HepG2 (cell line): Measurements from ENCODE around the gene DOCK2. TPM values are rescaled to one million over a fixed set of nuclear protein-coding genes. Genes with fewer than 3 reads are reported as not detected.

Experiments used
- ATAC-seq: fragments of 200-7000 bp; cut with Tn5 transposase; 3 replicates; pipeline ENCODE4 v1.9.1; 2020; ENCODE audit warnings: mild to moderate bottlenecking, moderate library complexity
- BruUV-seq: library from RNA; stranded (reverse); fragments of 400-500 nt; replicated peaks from 2 replicates; lab custom pipeline; 2021; lab: Mats Ljungman, UMichigan
- CTCF ChIA-PET: fragments of 300-600 bp; formaldehyde crosslinking; extraction: SDS; loops from one replicate; lab custom pipeline; 2021; ENCODE audit warnings: low total read pairs, inconsistent platforms, low intra/inter-chr PET ratio; lab: Yijun Ruan, JAX
- POLR2A ChIA-PET: fragments of 350-600 bp; sonication (Branson Sonifier 250); formaldehyde crosslinking; loops from one replicate; lab custom pipeline; 2020; ENCODE audit warnings: antibody characterized with exemption, inconsistent platforms; lab: Yijun Ruan, JAX
- DNase-seq: peaks from one replicate; pipeline ENCODE4 v3.0.0-alpha.2; 2015; ENCODE audit warnings: low spot score
- FAIRE-seq: peaks from 3 replicates; lab custom pipeline; 2011; peaks lifted over from hg19 to GRCh38; lab: Jason Lieb, UNC
- H2AFZ ChIP-seq: one replicate; pipeline ENCODE4 v1.6.1; 2011; ENCODE audit warnings: low read length, inconsistent platforms
- H3K27ac ChIP-seq: fragments of 300-600 bp; 3 replicates; pipeline ENCODE4 v1.8.0; 2011; ENCODE audit warnings: mixed run types, mild to moderate bottlenecking, mixed read lengths, low read length, inconsistent platforms; ENCODE audit not compliant: insufficient read depth; ENCODE audit errors: extremely low read length
- H3K27me3 ChIP-seq, 2 experiments: fragments of 200-600 bp in 1 of 2; 2 replicates in 1 of 2; 3 replicates in 1 of 2; pipeline versions ENCODE4 v1.6.0 to v1.8.0; 2011; ENCODE audit warnings: low read length in 2 of 2, mild to moderate bottlenecking in 2 of 2, moderate library complexity in 2 of 2, inconsistent platforms in 1 of 2; ENCODE audit not compliant: insufficient read depth in 2 of 2, control insufficient read depth in 1 of 2
- H3K36me3 ChIP-seq, 2 experiments: fragments of 200-600 bp in 1 of 2; replicated peaks in 1 of 2; 2 replicates in 1 of 2; 3 replicates in 1 of 2; pipeline versions ENCODE4 v1.5.1 to v1.8.0; 2011; ENCODE audit warnings: low read length in 2 of 2, inconsistent platforms in 1 of 2; ENCODE audit not compliant: insufficient read depth in 2 of 2, control insufficient read depth in 1 of 2
- H3K4me1 ChIP-seq: 2 replicates; pipeline ENCODE4 v1.5.1; 2012; ENCODE audit warnings: low read length, inconsistent platforms; ENCODE audit not compliant: insufficient read depth
- H3K4me2 ChIP-seq: 2 replicates; pipeline ENCODE4 v1.6.0; 2011; ENCODE audit warnings: low read depth, low read length, inconsistent platforms
- H3K4me3 ChIP-seq, 3 experiments: fragments of 200-600 bp in 1 of 3; sonication (generic), shearing (Covaris generic) in 1 of 3; replicated peaks in 1 of 3; 2 replicates each; pipeline ENCODE4 v1.5.1; 2011 to 2016; ENCODE audit warnings: low read length in 3 of 3, inconsistent platforms in 2 of 3, low read depth in 2 of 3, mild to moderate bottlenecking in 2 of 3, control low read depth in 1 of 3, mixed read lengths in 1 of 3; ENCODE audit not compliant: insufficient read depth in 1 of 3
- H3K79me2 ChIP-seq: one replicate; pipeline ENCODE4 v1.6.1; 2011; ENCODE audit warnings: low read length, inconsistent platforms; ENCODE audit not compliant: insufficient read depth
- H3K9ac ChIP-seq: 2 replicates; pipeline ENCODE4 v1.6.0; 2011; ENCODE audit warnings: mild to moderate bottlenecking, low read depth, low read length, inconsistent platforms; ENCODE audit not compliant: insufficient read depth
- H3K9me3 ChIP-seq: 2 replicates; pipeline ENCODE4 v1.5.1; 2012; ENCODE audit warnings: mild to moderate bottlenecking, low read length
- H4K20me1 ChIP-seq: 2 replicates; pipeline ENCODE4 v1.6.0; 2011; ENCODE audit warnings: inconsistent platforms, mild to moderate bottlenecking, low read length, moderate library complexity; ENCODE audit not compliant: insufficient read depth
- CHD2 ChIP-seq: IDR thresholded peaks from 2 replicates; pipeline ENCODE4 v1.6.1; 2011; ENCODE audit warnings: low read depth, low read length, improper control_type of control experiment
- SMARCE1 ChIP-seq: fragments of 450-650 bp; IDR thresholded peaks from 2 replicates; pipeline ENCODE4 v1.6.1; 2017; ENCODE audit warnings: borderline replicate concordance
- TCF7L2 ChIP-seq: IDR thresholded peaks from 2 replicates; pipeline ENCODE4 v1.6.1; 2011; ENCODE audit warnings: mild to moderate bottlenecking, low read depth, low read length, moderate library complexity
- ZNF383 ChIP-seq: sonication (generic); formaldehyde crosslinking; IDR thresholded peaks from 2 replicates; pipeline ENCODE4 v1.4.0; 2020; ENCODE audit warnings: missing genetic modification reagents, mild to moderate bottlenecking, borderline replicate concordance
- ZNF558 ChIP-seq: sonication (generic); formaldehyde crosslinking; IDR thresholded peaks from 2 replicates; pipeline ENCODE4 v1.9.0; 2022; ENCODE audit warnings: mild to moderate bottlenecking, missing genetic modification reagents, borderline replicate concordance
- WGBS: methylation state at CpG from one replicate; pipeline ENCODE4 v1.1.6; 2017; ENCODE audit warnings: low lambda C conversion rate; 5-methylcytosine and 5-hydroxymethylcytosine counted together
- in situ Hi-C: cut with HindIII; loops from 2 replicates; pipeline ENCODE4 v1.10.0; 2017; ENCODE audit warnings: low pct_unique_long_range_greater_than_20kb; ENCODE audit not compliant: extremely low pct_ligation_motif_present
- intact Hi-C: fragments of 100-400 bp; cut with micrococcal nuclease; formaldehyde crosslinking; loops from one replicate; pipeline ENCODE4 v1.10.0; 2022; ENCODE audit not compliant: unreplicated experiment
- polyA plus RNA-seq, 8 experiments: library from polyadenylated mRNA; depleted of rRNA in 3 of 8; stranded (reverse) in 7 of 8; unstranded in 1 of 8; fragments of >200 nt; fragmentation: Illumina TruSeq in 4 of 8; extraction: Trizol in 4 of 8; gene quantifications; 2 replicates each; pipeline versions ENCODE4 v1.2.1 to v1.2.3, GENCODE V29; 2011 to 2016; ENCODE audit warnings: low read depth in 4 of 8, missing spikeins in 1 of 8, mixed read lengths in 1 of 8; ENCODE audit not compliant: insufficient read depth in 1 of 8
- total RNA-seq, 5 experiments: library from RNA; depleted of rRNA; stranded (reverse); fragments of >200 nt; fragmentation: Illumina TruSeq; extraction: Trizol; gene quantifications; 2 replicates each; pipeline ENCODE4 v1.2.3, GENCODE V29; 2016; ENCODE audit warnings: low read depth in 1 of 5
- TF ChIP-seq, protein P1 (sequence below): sonication (generic); formaldehyde crosslinking; IDR thresholded peaks from 2 replicates; pipeline ENCODE4 v1.4.0; 2020; ENCODE audit warnings: missing genetic modification reagents

Gene DOCK2
- total and polyA plus RNA-seq, 2 of the 13 experiments (the other 11 are each of a cell fraction or from before 2014, with no cell fraction given) = not detected

DNA sequence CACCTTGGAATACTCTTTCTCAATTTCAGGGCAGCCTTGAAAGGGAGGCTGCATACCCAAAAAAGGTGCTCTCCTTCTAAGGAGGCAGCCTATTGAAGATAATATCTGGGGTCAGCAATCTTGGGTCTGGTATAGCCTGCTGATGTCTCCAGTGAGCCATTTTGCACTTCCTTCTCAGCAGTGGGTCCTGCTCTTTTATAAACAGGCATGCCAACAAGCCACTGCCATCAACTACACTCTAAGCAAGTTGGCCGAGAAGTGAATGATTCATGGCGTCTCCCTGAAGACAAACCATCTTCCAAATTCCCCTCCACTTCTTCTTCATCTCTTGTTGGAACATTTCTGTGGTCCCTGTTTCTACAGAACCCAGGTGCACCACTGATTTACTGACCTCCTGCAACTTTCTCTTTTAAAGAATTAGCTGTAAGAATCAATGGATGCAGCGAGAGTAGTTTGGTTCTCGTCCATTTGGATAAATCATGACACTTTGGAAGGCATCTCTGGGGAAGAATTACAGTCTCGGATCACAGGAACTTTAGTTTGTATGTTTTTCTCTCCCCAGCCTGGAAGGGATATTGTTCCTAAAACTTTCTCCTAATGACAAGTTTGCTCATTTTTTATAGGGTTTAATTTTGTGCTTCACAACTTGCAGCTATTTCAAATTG lies 234.9 kb downstream of the DOCK2 start:
- CTCF ChIA-PET = no interaction called here

More for the DNA sequence above, 234.9 kb downstream of the DOCK2 start:
- 16% methylated on average over 5 of the region's 5 CpGs for WGBS
- intact Hi-C loops = no loop called here
- Histone ChIP-seq H3K9ac (no peak overlapping the region), H3K27ac (no peak overlapping the region), H4K20me1 (no peaks in the 10 kb centered on the region), H2AFZ (no peak overlapping the region), H3K36me3 (no peaks in the 10 kb centered on the region), H3K4me3 (no peak overlapping the region), H3K4me2 (no peak overlapping the region), H3K4me1 (no peaks in the 10 kb centered on the region), H3K79me2 (no peaks in the 10 kb centered on the region), H3K27me3 (no peaks in the 10 kb centered on the region), H3K9me3 (no peaks in the 10 kb centered on the region)
- BruUV-seq = no TSS peak
- POLR2A ChIA-PET = no interaction called here
- in situ Hi-C loops = no loop called here
- TF ChIP-seq, protein P1, sequence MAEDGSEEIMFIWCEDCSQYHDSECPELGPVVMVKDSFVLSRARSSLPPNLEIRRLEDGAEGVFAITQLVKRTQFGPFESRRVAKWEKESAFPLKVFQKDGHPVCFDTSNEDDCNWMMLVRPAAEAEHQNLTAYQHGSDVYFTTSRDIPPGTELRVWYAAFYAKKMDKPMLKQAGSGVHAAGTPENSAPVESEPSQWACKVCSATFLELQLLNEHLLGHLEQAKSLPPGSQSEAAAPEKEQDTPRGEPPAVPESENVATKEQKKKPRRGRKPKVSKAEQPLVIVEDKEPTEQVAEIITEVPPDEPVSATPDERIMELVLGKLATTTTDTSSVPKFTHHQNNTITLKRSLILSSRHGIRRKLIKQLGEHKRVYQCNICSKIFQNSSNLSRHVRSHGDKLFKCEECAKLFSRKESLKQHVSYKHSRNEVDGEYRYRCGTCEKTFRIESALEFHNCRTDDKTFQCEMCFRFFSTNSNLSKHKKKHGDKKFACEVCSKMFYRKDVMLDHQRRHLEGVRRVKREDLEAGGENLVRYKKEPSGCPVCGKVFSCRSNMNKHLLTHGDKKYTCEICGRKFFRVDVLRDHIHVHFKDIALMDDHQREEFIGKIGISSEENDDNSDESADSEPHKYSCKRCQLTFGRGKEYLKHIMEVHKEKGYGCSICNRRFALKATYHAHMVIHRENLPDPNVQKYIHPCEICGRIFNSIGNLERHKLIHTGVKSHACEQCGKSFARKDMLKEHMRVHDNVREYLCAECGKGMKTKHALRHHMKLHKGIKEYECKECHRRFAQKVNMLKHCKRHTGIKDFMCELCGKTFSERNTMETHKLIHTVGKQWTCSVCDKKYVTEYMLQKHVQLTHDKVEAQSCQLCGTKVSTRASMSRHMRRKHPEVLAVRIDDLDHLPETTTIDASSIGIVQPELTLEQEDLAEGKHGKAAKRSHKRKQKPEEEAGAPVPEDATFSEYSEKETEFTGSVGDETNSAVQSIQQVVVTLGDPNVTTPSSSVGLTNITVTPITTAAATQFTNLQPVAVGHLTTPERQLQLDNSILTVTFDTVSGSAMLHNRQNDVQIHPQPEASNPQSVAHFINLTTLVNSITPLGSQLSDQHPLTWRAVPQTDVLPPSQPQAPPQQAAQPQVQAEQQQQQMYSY (CRISPR knock-in tag) = no peak
- TF ChIP-seq SMARCE1 = no peak
- TF ChIP-seq ZNF383 (CRISPR knock-in tag) = no peak
- TF ChIP-seq ZNF558 (CRISPR knock-in tag) = no peak
- no peak for TF ChIP-seq TCF7L2
- no peak for TF ChIP-seq CHD2
- FAIRE-seq (no peak), DNase-seq (no peak), ATAC-seq (no peak)
